Mucosa of stomach (tissue), 1 donor: ENCODE data around the gene AKAP1.

ENCODE experiments used
- H3K27me3 ChIP-seq: one replicate; pipeline ENCODE4 v1.7.0; 2013; ENCODE audit warnings: mild to moderate bottlenecking, low read length; ENCODE audit not compliant: control insufficient read depth, insufficient read depth
- H3K36me3 ChIP-seq: one replicate; pipeline ENCODE4 v1.7.0; 2013; ENCODE audit warnings: low read length; ENCODE audit not compliant: control insufficient read depth, insufficient read depth
- H3K4me1 ChIP-seq: one replicate; pipeline ENCODE4 v1.7.0; 2013; ENCODE audit warnings: mild to moderate bottlenecking, low read length; ENCODE audit not compliant: control insufficient read depth, insufficient read depth
- H3K4me3 ChIP-seq: one replicate; pipeline ENCODE4 v1.7.0; 2013; ENCODE audit warnings: low read length
- H3K9ac ChIP-seq: one replicate; pipeline ENCODE4 v1.7.0; 2013; ENCODE audit warnings: mild to moderate bottlenecking, low read length, moderate library complexity
- H3K9me3 ChIP-seq: one replicate; pipeline ENCODE4 v1.7.0; 2013; ENCODE audit warnings: mild to moderate bottlenecking, low read length, moderate library complexity; ENCODE audit not compliant: control insufficient read depth
- donor health status: Pancreatic carcinoma.

AKAP1 gene

GRCh38 chr17:57164814-57165213, 79.8 kb downstream of the AKAP1 start:
- Histone ChIP-seq H3K27me3 (no peaks in the 10 kb centered on the region), H3K9ac (no peak overlapping the region), H3K9me3 (no peaks in the 10 kb centered on the region), H3K4me3 (no peak overlapping the region), H3K4me1 (no peaks in the 10 kb centered on the region), H3K36me3 (no peaks in the 10 kb centered on the region)

GRCh38 chr17:57165754-57166153, 80.7 kb downstream of the AKAP1 start:
- H3K27me3 ChIP-seq, result no peaks in the 10 kb centered on the region
- no peaks in the 10 kb centered on the region for H3K4me1 ChIP-seq
- no peak overlapping the region for H3K4me3 ChIP-seq
- no peak overlapping the region for H3K9ac ChIP-seq
- no peaks in the 10 kb centered on the region for H3K9me3 ChIP-seq
- no peaks in the 10 kb centered on the region for H3K36me3 ChIP-seq

DNA sequence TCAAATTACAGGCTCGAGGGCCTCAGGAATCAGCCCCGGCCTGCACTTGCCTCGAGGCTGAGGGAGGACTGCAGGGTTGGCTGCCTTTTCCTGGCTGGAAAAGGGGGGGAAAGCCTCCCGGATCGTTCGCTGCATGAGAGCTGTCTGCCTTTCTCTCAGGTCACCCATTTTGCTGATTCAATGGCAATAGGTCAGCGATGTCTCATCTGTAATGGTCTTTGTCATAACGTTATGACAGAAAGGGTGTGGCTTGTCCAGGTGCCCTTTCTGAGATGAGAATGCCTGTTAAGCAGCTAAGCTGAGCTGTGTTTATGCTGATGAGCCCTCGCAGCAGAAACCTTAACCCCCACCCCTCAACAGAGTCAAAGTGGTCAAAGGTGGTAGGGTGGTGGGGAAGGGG, 81.8 kb downstream of the AKAP1 start:
- Histone ChIP-seq H3K9me3 (no peaks in the 10 kb centered on the region), H3K27me3 (no peaks in the 10 kb centered on the region), H3K36me3 (no peaks in the 10 kb centered on the region), H3K4me1 (no peaks in the 10 kb centered on the region), H3K4me3 (no peak overlapping the region), H3K9ac (no peak overlapping the region)

DNA sequence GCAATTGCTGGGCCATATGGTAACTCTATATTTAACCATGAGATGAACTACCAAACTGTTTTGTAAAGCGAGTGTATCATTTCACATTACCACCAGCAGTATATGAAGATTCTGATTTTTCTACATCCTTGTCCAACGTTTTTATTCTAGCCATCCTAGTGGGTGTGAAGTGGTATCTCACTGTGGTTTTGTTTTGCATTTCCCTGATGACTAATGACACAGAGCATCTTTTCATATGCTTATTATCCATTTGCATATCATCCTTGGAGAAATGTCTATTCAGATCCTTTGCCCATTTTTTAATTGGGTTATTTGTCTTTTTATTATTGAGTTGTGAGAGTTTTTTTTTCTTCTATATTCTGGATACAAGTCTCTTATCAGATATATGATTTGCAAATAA, 83.6 kb downstream of the AKAP1 start:
- no peaks in the 10 kb centered on the region for H3K36me3 ChIP-seq
- H3K9me3 ChIP-seq, result no peaks in the 10 kb centered on the region
- H3K4me1 ChIP-seq, result no peaks in the 10 kb centered on the region
- no peak overlapping the region for H3K9ac ChIP-seq
- no peaks in the 10 kb centered on the region for H3K27me3 ChIP-seq
- no peak overlapping the region for H3K4me3 ChIP-seq

GRCh38 chr17:57170866-57171265, 85.8 kb downstream of the AKAP1 start:
- H3K27me3 ChIP-seq, result peaks cover 5% of the 10 kb centered on the region
- H3K36me3 ChIP-seq, result no peaks in the 10 kb centered on the region
- no peak overlapping the region for H3K4me3 ChIP-seq
- H3K9me3 ChIP-seq, result no peaks in the 10 kb centered on the region
- no peak overlapping the region for H3K9ac ChIP-seq
- no peaks in the 10 kb centered on the region for H3K4me1 ChIP-seq
